OCI-LY3 (cell line): ENCODE results near the gene EHBP1L1.
A peak's percentile ranks its signal among the peaks of the same experiment; 100 is the strongest.

Source experiments
- H2AFZ ChIP-seq: fragments of 200-600, 300-600 bp; shearing (Covaris generic); 2 replicates; pipeline ENCODE4 v1.6.0; 2014; ENCODE audit warnings: antibody characterized with exemption, low read depth, low read length
- H3K27ac ChIP-seq: fragments of 200-600, 300-600 bp; sonication (generic); 2 replicates; pipeline ENCODE4 v1.5.1; 2014; ENCODE audit warnings: mild to moderate bottlenecking, low read length, moderate library complexity, mixed read lengths
- H3K27me3 ChIP-seq: fragments of 200-600, 300-600 bp; sonication (generic); 2 replicates; pipeline ENCODE4 v1.6.1; 2014; ENCODE audit warnings: low read depth, low read length, mixed read lengths
- H3K36me3 ChIP-seq: fragments of 200-600, 300-600 bp; sonication (generic); replicated peaks from 2 replicates; pipeline ENCODE3; 2014; ENCODE audit warnings: low read depth, low read length, mixed read lengths
- H3K4me1 ChIP-seq: fragments of 300-600, 200-600 bp; sonication (generic); 2 replicates; pipeline ENCODE4 v1.6.1; 2014; ENCODE audit warnings: low read length, mixed read lengths
- H3K4me2 ChIP-seq: fragments of 200-600, 300-600 bp; sonication (generic); 2 replicates; pipeline ENCODE4 v1.6.1; 2014; ENCODE audit warnings: low read length, mixed read lengths
- H3K4me3 ChIP-seq: fragments of 300-600, 200-600 bp; sonication (generic); 2 replicates; pipeline ENCODE4 v1.5.1; 2014; ENCODE audit warnings: antibody characterized with exemption, mild to moderate bottlenecking, low read length, moderate library complexity
- H3K79me2 ChIP-seq: fragments of 300-600, 200-600 bp; shearing (Covaris generic); 2 replicates; pipeline ENCODE4 v1.6.1; 2014; ENCODE audit warnings: mild to moderate bottlenecking, low read length, mixed read lengths
- H3K9ac ChIP-seq: fragments of 300-600, 200-600 bp; shearing (Covaris generic); 2 replicates; pipeline ENCODE4 v1.6.0; 2014; ENCODE audit warnings: mild to moderate bottlenecking, low read length, moderate library complexity
- H3K9me3 ChIP-seq: fragments of 200-600, 300-600 bp; shearing (Covaris generic); 2 replicates; pipeline ENCODE4 v1.6.1; 2014; ENCODE audit warnings: low read length, mixed read lengths; ENCODE audit not compliant: insufficient read depth
- H4K20me1 ChIP-seq: fragments of 200-600, 300-600 bp; sonication (generic); 2 replicates; pipeline ENCODE4 v1.6.1; 2016; ENCODE audit warnings: low read length, mixed read lengths; ENCODE audit not compliant: insufficient read depth
- EZH2phosphoT487 ChIP-seq: fragments of 200-600 bp; shearing (Covaris generic); IDR thresholded peaks from 2 replicates; pipeline ENCODE4 v1.6.1; 2018; ENCODE audit warnings: antibody characterized with exemption, mixed run types, low read depth
- TF ChIP-seq, protein P1 (sequence below): fragments of 200-600, 300-600 bp; sonication (generic); IDR thresholded peaks from 2 replicates; pipeline ENCODE4 v1.5.1; 2014; ENCODE audit warnings: antibody characterized with exemption, low read length, low read depth

Gene EHBP1L1

DNA sequence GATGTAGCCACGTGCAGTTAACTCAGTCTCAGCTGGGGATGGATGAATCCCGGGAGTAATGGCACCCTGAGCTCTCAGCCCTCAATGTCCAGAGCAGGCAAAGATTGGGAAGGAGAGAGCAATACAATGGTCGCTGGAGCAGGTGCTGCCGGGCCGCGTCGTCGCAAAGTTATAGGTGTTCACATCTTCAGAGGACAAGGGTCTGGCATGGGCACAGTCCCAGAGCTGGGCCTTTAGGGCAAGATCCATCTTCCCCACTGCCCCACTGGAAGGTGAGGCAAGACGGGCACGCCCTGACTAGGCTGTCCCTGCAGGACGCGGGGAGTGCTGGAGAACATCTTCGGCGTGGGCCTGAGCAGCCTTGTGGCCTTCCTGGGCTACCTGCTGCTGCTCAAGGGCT is 47.3 kb downstream of the EHBP1L1 start:
- no peaks in the 10 kb centered on the region for H3K27me3 ChIP-seq
- no peaks in the 10 kb centered on the region for H4K20me1 ChIP-seq
- TF ChIP-seq, protein P1, sequence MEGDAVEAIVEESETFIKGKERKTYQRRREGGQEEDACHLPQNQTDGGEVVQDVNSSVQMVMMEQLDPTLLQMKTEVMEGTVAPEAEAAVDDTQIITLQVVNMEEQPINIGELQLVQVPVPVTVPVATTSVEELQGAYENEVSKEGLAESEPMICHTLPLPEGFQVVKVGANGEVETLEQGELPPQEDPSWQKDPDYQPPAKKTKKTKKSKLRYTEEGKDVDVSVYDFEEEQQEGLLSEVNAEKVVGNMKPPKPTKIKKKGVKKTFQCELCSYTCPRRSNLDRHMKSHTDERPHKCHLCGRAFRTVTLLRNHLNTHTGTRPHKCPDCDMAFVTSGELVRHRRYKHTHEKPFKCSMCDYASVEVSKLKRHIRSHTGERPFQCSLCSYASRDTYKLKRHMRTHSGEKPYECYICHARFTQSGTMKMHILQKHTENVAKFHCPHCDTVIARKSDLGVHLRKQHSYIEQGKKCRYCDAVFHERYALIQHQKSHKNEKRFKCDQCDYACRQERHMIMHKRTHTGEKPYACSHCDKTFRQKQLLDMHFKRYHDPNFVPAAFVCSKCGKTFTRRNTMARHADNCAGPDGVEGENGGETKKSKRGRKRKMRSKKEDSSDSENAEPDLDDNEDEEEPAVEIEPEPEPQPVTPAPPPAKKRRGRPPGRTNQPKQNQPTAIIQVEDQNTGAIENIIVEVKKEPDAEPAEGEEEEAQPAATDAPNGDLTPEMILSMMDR = no peak
- no peak for TF ChIP-seq EZH2phosphoT487
- H3K4me3 ChIP-seq = no peak overlapping the region
- H3K4me2 ChIP-seq = no peak overlapping the region
- no peak overlapping the region for H2AFZ ChIP-seq
- H3K9ac ChIP-seq = no peak overlapping the region
- H3K36me3 ChIP-seq = peaks cover 67% of the 10 kb centered on the region
- H3K9me3 ChIP-seq = no peaks in the 10 kb centered on the region
- H3K27ac ChIP-seq = no peak overlapping the region
- H3K79me2 ChIP-seq = peaks cover 7% of the 10 kb centered on the region; the same call in 1 of the 2 replicates
- no peaks in the 10 kb centered on the region for H3K4me1 ChIP-seq

GRCh38 chr11:65623852-65624616 is 48.2 kb downstream of the EHBP1L1 start:
- Histone ChIP-seq H3K79me2 (no peaks in the 10 kb centered on the region), H3K9me3 (no peaks in the 10 kb centered on the region), H3K36me3 (peaks cover 66% of the 10 kb centered on the region), H2AFZ (no peak overlapping the region), H3K9ac (no peak overlapping the region), H3K4me2 (no peak overlapping the region), H3K4me3 (no peak overlapping the region), H3K4me1 (no peaks in the 10 kb centered on the region), H4K20me1 (no peaks in the 10 kb centered on the region), H3K27ac (no peak overlapping the region), H3K27me3 (no peaks in the 10 kb centered on the region)
- no peak for TF ChIP-seq EZH2phosphoT487
- TF ChIP-seq, protein P1 = no peak

DNA sequence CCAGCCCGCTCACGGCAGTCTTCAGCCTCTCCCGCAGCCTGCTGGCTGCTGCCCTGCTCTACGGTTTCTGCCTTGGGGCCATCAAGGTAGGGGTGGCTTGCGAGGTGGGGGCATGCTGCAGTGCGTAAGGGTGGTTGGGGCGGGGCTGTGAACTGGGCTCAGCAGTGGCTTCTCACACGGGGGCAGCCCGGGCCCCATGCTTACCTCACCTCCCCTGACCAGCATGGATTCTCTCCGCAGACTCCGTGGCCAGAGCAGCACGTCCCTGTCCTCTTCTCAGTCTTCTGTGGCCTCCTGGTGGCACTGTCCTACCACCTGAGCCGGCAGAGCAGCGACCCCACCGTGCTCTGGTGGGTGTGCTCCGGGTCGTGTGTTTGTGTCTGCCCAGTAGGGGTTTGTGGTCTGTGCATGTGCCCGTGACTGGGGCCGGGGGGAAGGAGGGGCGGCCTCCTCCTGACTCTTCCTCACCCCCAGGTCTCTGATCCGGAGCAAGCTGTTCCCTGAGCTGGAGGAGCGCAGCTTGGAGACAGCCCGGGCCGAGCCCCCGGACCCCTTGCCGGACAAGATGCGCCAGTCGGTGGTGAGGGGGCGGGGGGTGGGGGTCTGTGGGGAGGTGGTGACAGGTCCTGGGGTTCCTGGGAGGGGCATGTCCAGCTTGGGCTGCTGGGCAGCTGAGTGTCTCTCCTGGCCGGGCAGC is 49.2 kb downstream of the EHBP1L1 start:
- TF ChIP-seq EZH2phosphoT487 = no peak
- TF ChIP-seq, protein P1 = no peak
- Histone ChIP-seq H3K4me1 (no peaks in the 10 kb centered on the region), H4K20me1 (no peaks in the 10 kb centered on the region), H3K27ac (no peak overlapping the region), H3K27me3 (no peaks in the 10 kb centered on the region), H3K9me3 (no peaks in the 10 kb centered on the region), H3K9ac (no peak overlapping the region), H3K4me2 (no peak overlapping the region), H3K36me3 (peaks cover 67% of the 10 kb centered on the region), H2AFZ (no peak overlapping the region), H3K79me2 (no peaks in the 10 kb centered on the region), H3K4me3 (no peak overlapping the region)

DNA sequence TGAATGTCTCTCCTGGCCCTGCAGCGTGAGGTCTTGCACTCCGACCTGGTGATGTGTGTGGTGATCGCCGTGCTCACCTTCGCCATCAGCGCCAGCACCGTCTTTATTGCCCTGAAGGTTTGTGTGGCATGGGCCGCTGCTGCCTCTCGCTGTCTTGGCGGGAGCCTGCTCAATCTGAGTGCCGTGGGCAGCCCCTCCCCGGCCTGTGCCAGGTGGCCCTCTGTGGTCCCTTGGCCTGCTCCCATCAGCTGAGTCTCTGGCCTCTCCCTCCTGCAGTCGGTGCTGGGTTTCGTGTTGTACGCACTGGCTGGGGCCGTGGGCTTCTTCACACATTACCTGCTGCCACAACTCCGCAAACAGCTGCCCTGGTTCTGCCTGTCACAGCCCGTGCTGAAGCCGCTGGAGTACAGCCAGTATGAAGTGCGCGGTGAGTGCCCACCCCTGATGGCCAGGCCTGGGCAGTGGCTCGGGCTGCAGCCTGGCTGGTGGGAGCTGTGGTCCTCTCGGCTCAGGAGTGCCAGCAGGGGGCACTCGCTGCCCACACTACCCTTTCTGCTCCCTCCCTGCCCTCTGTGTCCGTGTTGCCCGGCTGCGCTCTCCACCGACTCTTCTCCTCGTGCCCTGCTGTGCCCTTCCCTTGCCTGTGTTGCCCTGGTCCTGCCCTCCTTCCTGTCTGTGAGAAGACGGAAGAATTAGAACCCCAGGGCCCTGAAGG is 49.9 kb downstream of the EHBP1L1 start:
- Histone ChIP-seq H3K9me3 (no peaks in the 10 kb centered on the region), H4K20me1 (no peaks in the 10 kb centered on the region), H3K27ac (no peak overlapping the region), H3K79me2 (no peaks in the 10 kb centered on the region), H3K4me3 (no peak overlapping the region), H3K9ac (no peak overlapping the region), H3K27me3 (no peaks in the 10 kb centered on the region), H2AFZ (no peak overlapping the region), H3K4me2 (no peak overlapping the region), H3K36me3 (peaks cover 70% of the 10 kb centered on the region), H3K4me1 (no peaks in the 10 kb centered on the region)
- TF ChIP-seq, protein P1 = peak; percentile 84
- TF ChIP-seq EZH2phosphoT487 = no peak
